ENCODE results near the gene CMTM4. TPM values are rescaled to one million over a fixed set of nuclear protein-coding genes. Genes with fewer than 3 reads are reported as not detected.
A peak's percentile ranks its signal among the peaks of the same experiment; 100 is the strongest.

The CMTM4 gene
- polyA plus RNA-seq, 1 donor (not counting 4 experiments of a cell fraction or from before 2014, with no cell fraction given), result 23.1 TPM

DNA sequence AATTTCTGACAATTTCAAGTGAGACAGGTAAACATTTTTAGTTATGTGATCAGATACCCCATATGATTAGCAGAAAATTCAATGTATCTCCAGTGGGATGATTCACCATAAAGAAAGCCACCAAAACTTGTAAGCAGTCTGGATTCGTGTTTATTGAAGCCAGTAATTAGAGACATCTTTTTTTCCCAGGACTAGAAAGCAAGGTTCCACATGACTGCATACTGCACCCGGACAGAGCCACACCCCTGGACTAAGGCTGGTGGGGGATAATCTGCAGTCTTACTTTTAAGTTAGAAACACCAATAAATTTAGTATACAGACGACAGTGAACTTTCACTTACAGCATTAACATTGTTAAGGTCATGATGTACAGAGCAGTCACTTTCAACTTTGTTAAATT is 24.2 kb upstream of the CMTM4 start:
- peak; percentile 53 for FAIRE-seq
- peaks cover 16 to 18% of the 10 kb centered on the region in 2 experiments for H3K36me3 ChIP-seq (ENCODE audit: control insufficient read depth in 2 of 2, extremely low read depth in 1 of 2, insufficient read depth in 2 of 2, low read length in 2 of 2)
- dilution Hi-C loops (cut with MboI; ENCODE audit: extremely low pct_ligation_motif_present, low sequenced_read_pairs), result no loop called here

DNA sequence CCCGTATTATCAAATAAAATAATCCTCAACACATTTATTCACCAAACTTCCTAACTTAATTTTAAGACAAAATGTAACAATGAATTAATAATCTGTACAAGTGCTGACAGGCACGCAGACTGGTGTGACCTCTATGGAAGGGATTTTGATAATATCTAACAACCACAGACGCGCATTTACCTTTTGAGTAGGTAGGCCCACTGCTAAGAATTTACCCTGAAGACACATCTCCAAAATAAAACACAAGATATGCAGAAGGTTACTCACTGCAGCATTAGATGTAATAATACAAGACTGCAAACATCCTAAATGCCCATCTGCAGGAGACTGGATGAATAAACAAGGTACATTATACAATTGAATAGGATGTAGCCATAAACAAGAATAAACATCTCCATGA is 22.7 kb upstream of the CMTM4 start:
- Histone ChIP-seq H3K79me2 (ENCODE audit: control insufficient read depth, insufficient read depth, low read length) (no peaks in the 10 kb centered on the region), H3K9me3 (ENCODE audit: control insufficient read depth, low read depth, low read length) (no peaks in the 10 kb centered on the region), H3K27me3 (ENCODE audit: control insufficient read depth, extremely low read depth, insufficient read depth, low read length) (no peaks in the 10 kb centered on the region), H2AFZ (ENCODE audit: control insufficient read depth, low read length) (no peak overlapping the region), H3K9me1 (ENCODE audit: control insufficient read depth, extremely low read depth, insufficient read depth, low read length) (peaks cover 3% of the 10 kb centered on the region), H3K4me3 (ENCODE audit: control insufficient read depth in 2 of 3, extremely low read depth in 1 of 3, insufficient read depth in 2 of 3, low read depth in 1 of 3, low read length in 3 of 3) (no peak overlapping the region), H3K36me3 (ENCODE audit: control insufficient read depth in 2 of 2, extremely low read depth in 1 of 2, insufficient read depth in 2 of 2, low read length in 2 of 2) (peaks cover 9 to 12% of the 10 kb centered on the region in 2 experiments), H4K20me1 (ENCODE audit: control insufficient read depth, extremely low read depth, insufficient read depth, low read length) (no peaks in the 10 kb centered on the region), H3K4me2 (ENCODE audit: control insufficient read depth, extremely low read depth, insufficient read depth, low read depth, low read length) (no peak overlapping the region), H3K9ac (ENCODE audit: control insufficient read depth, extremely low read depth, insufficient read depth, low read length) (no peak overlapping the region), H3K27ac (ENCODE audit: control insufficient read depth, insufficient read depth, low read length) (no peak overlapping the region), H3K4me1 (ENCODE audit: control insufficient read depth, extremely low read depth, insufficient read depth, low read length) (peaks cover 30% of the 10 kb centered on the region)
- FAIRE-seq (peak; percentile 44), DNase-seq (ENCODE audit: low read depth, low spot score) (no peak)
- dilution Hi-C loops (cut with MboI; ENCODE audit: extremely low pct_ligation_motif_present, low sequenced_read_pairs), result no loop called here
- no peak for TF ChIP-seq EZH2 (IDR thresholded peaks at IDR 0.05; ENCODE audit: low read length)
- TF ChIP-seq, protein P1, sequence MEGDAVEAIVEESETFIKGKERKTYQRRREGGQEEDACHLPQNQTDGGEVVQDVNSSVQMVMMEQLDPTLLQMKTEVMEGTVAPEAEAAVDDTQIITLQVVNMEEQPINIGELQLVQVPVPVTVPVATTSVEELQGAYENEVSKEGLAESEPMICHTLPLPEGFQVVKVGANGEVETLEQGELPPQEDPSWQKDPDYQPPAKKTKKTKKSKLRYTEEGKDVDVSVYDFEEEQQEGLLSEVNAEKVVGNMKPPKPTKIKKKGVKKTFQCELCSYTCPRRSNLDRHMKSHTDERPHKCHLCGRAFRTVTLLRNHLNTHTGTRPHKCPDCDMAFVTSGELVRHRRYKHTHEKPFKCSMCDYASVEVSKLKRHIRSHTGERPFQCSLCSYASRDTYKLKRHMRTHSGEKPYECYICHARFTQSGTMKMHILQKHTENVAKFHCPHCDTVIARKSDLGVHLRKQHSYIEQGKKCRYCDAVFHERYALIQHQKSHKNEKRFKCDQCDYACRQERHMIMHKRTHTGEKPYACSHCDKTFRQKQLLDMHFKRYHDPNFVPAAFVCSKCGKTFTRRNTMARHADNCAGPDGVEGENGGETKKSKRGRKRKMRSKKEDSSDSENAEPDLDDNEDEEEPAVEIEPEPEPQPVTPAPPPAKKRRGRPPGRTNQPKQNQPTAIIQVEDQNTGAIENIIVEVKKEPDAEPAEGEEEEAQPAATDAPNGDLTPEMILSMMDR (optimal IDR thresholded peaks at IDR 0.05 in 1 of 3, IDR thresholded peaks at IDR 0.05 in 1 of 3, conservative IDR thresholded peaks at IDR 0.05 in 1 of 3; ENCODE audit: extremely low read depth in 1 of 3, insufficient read depth in 2 of 3, low read length in 3 of 3), result no peak

More for the DNA sequence above, 24.2 kb upstream of the CMTM4 start:
- TF ChIP-seq EZH2 (IDR thresholded peaks at IDR 0.05; ENCODE audit: low read length), result no peak
- TF ChIP-seq, protein P1 (optimal IDR thresholded peaks at IDR 0.05 in 1 of 3, IDR thresholded peaks at IDR 0.05 in 1 of 3, conservative IDR thresholded peaks at IDR 0.05 in 1 of 3; ENCODE audit: extremely low read depth in 1 of 3, insufficient read depth in 2 of 3, low read length in 3 of 3), result no peak
- H2AFZ ChIP-seq (ENCODE audit: control insufficient read depth, low read length), result no peak overlapping the region
- no peak overlapping the region for H3K9ac ChIP-seq (ENCODE audit: control insufficient read depth, extremely low read depth, insufficient read depth, low read length)
- DNase-seq (ENCODE audit: low read depth, low spot score), result no peak
- H4K20me1 ChIP-seq (ENCODE audit: control insufficient read depth, extremely low read depth, insufficient read depth, low read length), result no peaks in the 10 kb centered on the region
- no peaks in the 10 kb centered on the region for H3K27me3 ChIP-seq (ENCODE audit: control insufficient read depth, extremely low read depth, insufficient read depth, low read length)
- H3K79me2 ChIP-seq (ENCODE audit: control insufficient read depth, insufficient read depth, low read length), result no peaks in the 10 kb centered on the region
- no peak overlapping the region for H3K27ac ChIP-seq (ENCODE audit: control insufficient read depth, insufficient read depth, low read length)
- H3K9me1 ChIP-seq (ENCODE audit: control insufficient read depth, extremely low read depth, insufficient read depth, low read length), result no peaks in the 10 kb centered on the region
- H3K4me3 ChIP-seq (ENCODE audit: control insufficient read depth in 2 of 3, extremely low read depth in 1 of 3, insufficient read depth in 2 of 3, low read depth in 1 of 3, low read length in 3 of 3), result no peak overlapping the region
- H3K4me2 ChIP-seq (ENCODE audit: control insufficient read depth, extremely low read depth, insufficient read depth, low read depth, low read length), result no peak overlapping the region
- H3K4me1 ChIP-seq (ENCODE audit: control insufficient read depth, extremely low read depth, insufficient read depth, low read length), result peaks cover 19% of the 10 kb centered on the region
- no peaks in the 10 kb centered on the region for H3K9me3 ChIP-seq (ENCODE audit: control insufficient read depth, low read depth, low read length)
